H9 (cell line): Measurements from ENCODE around the gene INSRR. TPM values are rescaled to one million over a fixed set of nuclear protein-coding genes. Genes with fewer than 3 reads are reported as not detected.
A peak's percentile ranks its signal among the peaks of the same experiment; 100 is the strongest.

Experiments used
- DNase-seq: peaks from one replicate; pipeline ENCODE4 v3.0.0-alpha.2; 2017
- H2AFZ ChIP-seq: one replicate; pipeline ENCODE4 v1.6.1; 2013; ENCODE audit warnings: mild to moderate bottlenecking, low read length, control low read depth, moderate library complexity
- H2AK5ac ChIP-seq: 2 replicates; pipeline ENCODE4 v1.6.1; 2013; ENCODE audit warnings: low read length, control low read depth, mixed read lengths; ENCODE audit not compliant: insufficient read length
- H2BK120ac ChIP-seq: one replicate; pipeline ENCODE4 v1.6.1; 2013; ENCODE audit warnings: low read depth, mild to moderate bottlenecking, low read length, control low read depth, inconsistent platforms; ENCODE audit not compliant: poor library complexity, severe bottlenecking
- H2BK12ac ChIP-seq: 2 replicates; pipeline ENCODE4 v1.6.1; 2013; ENCODE audit warnings: low read length, control low read depth, mixed read lengths, low read depth; ENCODE audit not compliant: insufficient read length
- H2BK15ac ChIP-seq: 2 replicates; pipeline ENCODE4 v1.6.1; 2013; ENCODE audit warnings: low read depth, low read length, control low read depth
- H2BK20ac ChIP-seq: one replicate; pipeline ENCODE4 v1.6.1; 2013; ENCODE audit warnings: low read depth, mild to moderate bottlenecking, low read length, control low read depth, inconsistent platforms; ENCODE audit not compliant: poor library complexity, severe bottlenecking
- H2BK5ac ChIP-seq: 2 replicates; pipeline ENCODE4 v1.6.1; 2013; ENCODE audit warnings: low read length, control low read depth, mixed read lengths; ENCODE audit not compliant: insufficient read length
- H3K14ac ChIP-seq: 2 replicates; pipeline ENCODE4 v1.6.1; 2013; ENCODE audit warnings: low read length, control low read depth; ENCODE audit not compliant: insufficient read depth
- H3K18ac ChIP-seq: 2 replicates; pipeline ENCODE4 v1.6.1; 2013; ENCODE audit warnings: low read depth, mild to moderate bottlenecking, mixed read lengths, low read length, control low read depth; ENCODE audit not compliant: insufficient read length
- H3K23ac ChIP-seq: 2 replicates; pipeline ENCODE4 v1.6.1; 2013; ENCODE audit warnings: low read length, control low read depth, mixed read lengths, low read depth; ENCODE audit not compliant: insufficient read length
- H3K23me2 ChIP-seq: 2 replicates; pipeline ENCODE4 v1.6.1; 2013; ENCODE audit warnings: low read depth, mild to moderate bottlenecking, mixed read lengths, low read length, control low read depth; ENCODE audit not compliant: insufficient read length, poor library complexity, severe bottlenecking
- H3K27ac ChIP-seq: 2 replicates; pipeline ENCODE4 v1.5.1; 2013; ENCODE audit warnings: low read length, control low read depth, mixed read lengths, low read depth; ENCODE audit not compliant: insufficient read length
- H3K27me3 ChIP-seq: 2 replicates; pipeline ENCODE4 v1.6.1; 2013; ENCODE audit warnings: low read length, control low read depth, inconsistent platforms; ENCODE audit not compliant: insufficient read depth
- H3K4ac ChIP-seq: 2 replicates; pipeline ENCODE4 v1.6.1; 2013; ENCODE audit warnings: low read depth, mild to moderate bottlenecking, control low read depth, inconsistent platforms, low read length, moderate library complexity
- H3K4me1 ChIP-seq: 2 replicates; pipeline ENCODE4 v1.6.1; 2013; ENCODE audit warnings: low read length, control low read depth, inconsistent platforms; ENCODE audit not compliant: insufficient read depth
- H3K4me2 ChIP-seq: 2 replicates; pipeline ENCODE4 v1.6.1; 2013; ENCODE audit warnings: low read length, control low read depth, mixed read lengths; ENCODE audit not compliant: insufficient read length, insufficient read depth
- H3K56ac ChIP-seq: 2 replicates; pipeline ENCODE4 v1.6.1; 2013; ENCODE audit warnings: low read depth, mild to moderate bottlenecking, mixed read lengths, low read length, control low read depth; ENCODE audit not compliant: insufficient read length
- H3K79me1 ChIP-seq: 2 replicates; pipeline ENCODE4 v1.6.1; 2013; ENCODE audit warnings: low read depth, mild to moderate bottlenecking, moderate library complexity, low read length, control low read depth, inconsistent platforms; ENCODE audit not compliant: insufficient read depth, poor library complexity, severe bottlenecking
- H3K79me2 ChIP-seq: 2 replicates; pipeline ENCODE4 v1.6.1; 2013; ENCODE audit warnings: low read length, control low read depth, inconsistent platforms; ENCODE audit not compliant: insufficient read depth
- H3K9ac ChIP-seq: 2 replicates; pipeline ENCODE4 v1.6.1; 2013; ENCODE audit warnings: low read length, control low read depth, mixed read lengths; ENCODE audit not compliant: insufficient read length; ENCODE audit errors: extremely low read depth
- H3K9me3 ChIP-seq: one replicate; pipeline ENCODE4 v1.6.1; 2013; ENCODE audit warnings: low read depth, low read length, inconsistent platforms; ENCODE audit not compliant: control insufficient read depth
- H3T11ph ChIP-seq: one replicate; pipeline ENCODE4 v1.6.1; 2013; ENCODE audit warnings: mild to moderate bottlenecking, low read length, control low read depth, inconsistent platforms
- H4K20me1 ChIP-seq: one replicate; pipeline ENCODE4 v1.6.1; 2013; ENCODE audit not compliant: control insufficient read depth, insufficient read length, insufficient read depth
- H4K5ac ChIP-seq: 2 replicates; pipeline ENCODE4 v1.6.1; 2013; ENCODE audit warnings: low read depth, mild to moderate bottlenecking, mixed read lengths, low read length, control low read depth; ENCODE audit not compliant: insufficient read length
- H4K8ac ChIP-seq: replicated peaks from 2 replicates; pipeline ENCODE4 v1.6.1; 2013; ENCODE audit warnings: low read length, control low read depth, mixed read lengths, low read depth; ENCODE audit not compliant: insufficient read length
- H4K91ac ChIP-seq: 2 replicates; pipeline ENCODE4 v1.6.1; 2013; ENCODE audit warnings: low read depth, mild to moderate bottlenecking, moderate library complexity, mixed read lengths, low read length, control low read depth; ENCODE audit not compliant: insufficient read length
- H3K27ac Mint-ChIP-seq, 3 experiments: 2 replicates in 2 of 3; 3 replicates in 1 of 3; pipeline ENCODE4 v1.8.0; 2020 to 2021; ENCODE audit warnings: mixed read lengths in 3 of 3, mild to moderate bottlenecking in 1 of 3, moderate library complexity in 1 of 3
- H3K27me3 Mint-ChIP-seq: 2 replicates; pipeline ENCODE4 v1.8.0; 2021; ENCODE audit warnings: low read depth, mild to moderate bottlenecking, moderate library complexity, mixed read lengths
- H3K36me3 Mint-ChIP-seq, 3 experiments: 2 replicates in 2 of 3; 3 replicates in 1 of 3; pipeline ENCODE4 v1.8.0; 2020 to 2021; ENCODE audit warnings: low read depth in 3 of 3, mixed read lengths in 3 of 3; ENCODE audit not compliant: insufficient read depth in 1 of 3
- H3K4me1 Mint-ChIP-seq, 2 experiments: 2 replicates each; pipeline ENCODE4 v1.8.0; 2020; ENCODE audit warnings: mixed read lengths in 2 of 2
- H3K4me3 Mint-ChIP-seq, 2 experiments: 2 replicates in 1 of 2; 3 replicates in 1 of 2; pipeline ENCODE4 v1.8.0; 2020 to 2021; ENCODE audit warnings: mild to moderate bottlenecking in 2 of 2, mixed read lengths in 2 of 2, moderate library complexity in 1 of 2
- H3K9me3 Mint-ChIP-seq, 2 experiments: 2 replicates in 1 of 2; 3 replicates in 1 of 2; pipeline ENCODE4 v1.8.0; 2020; ENCODE audit warnings: mild to moderate bottlenecking in 2 of 2, mixed read lengths in 2 of 2, moderate library complexity in 1 of 2
- WGBS: extraction: QIAGEN DNeasy Blood & Tissue Kit; methylation state at CpG from one replicate; pipeline ENCODE4 v1.1.7; 2013; ENCODE audit warnings: missing lambda C conversion rate, low lambda C conversion rate, mixed read lengths; ENCODE audit not compliant: insufficient read length; ENCODE audit errors: extremely low coverage; 5-methylcytosine and 5-hydroxymethylcytosine counted together
- total RNA-seq: library from RNA; stranded (reverse); gene quantifications from 2 replicates; pipeline ENCODE4 v1.2.1, GENCODE V29; 2021
- TF ChIP-seq, protein P1 (sequence below): fragments of 200-600 bp; sonication (generic); conservative IDR thresholded peaks from 3 replicates; pipeline ENCODE4 v1.8.0; 2021; ENCODE audit warnings: antibody characterized with exemption, mild to moderate bottlenecking

The INSRR gene
- total RNA-seq, 1 experiment from 2014 or later: not detected

DNA sequence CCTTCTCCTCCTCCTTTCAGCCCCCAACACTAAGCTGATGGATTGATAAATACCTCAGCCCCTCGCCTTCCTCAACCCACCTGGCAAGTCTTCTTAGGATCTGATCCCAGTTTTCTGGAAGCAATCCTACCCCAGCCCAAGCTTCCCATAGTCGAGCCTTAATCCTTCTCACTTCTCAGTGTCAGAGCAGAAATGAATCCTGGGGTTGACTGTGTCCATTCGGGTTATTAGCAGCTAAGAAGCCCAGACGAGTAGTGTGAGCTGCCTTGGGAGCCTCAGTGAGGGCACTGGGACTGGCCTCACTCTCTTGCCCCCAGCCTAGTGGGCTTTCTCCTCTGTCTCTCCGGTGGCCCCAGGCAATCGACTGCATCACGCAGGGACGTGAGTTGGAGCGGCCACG is 22.2 kb upstream of the INSRR start:
- H3K79me1 ChIP-seq: no peaks in the 10 kb centered on the region
- no peak overlapping the region for H3K23ac ChIP-seq
- no peak overlapping the region for H3K14ac ChIP-seq
- no peak overlapping the region for H2BK5ac ChIP-seq
- no peaks in the 10 kb centered on the region; the same call in 1 of the 2 replicates for H3K27me3 ChIP-seq
- TF ChIP-seq, protein P1, sequence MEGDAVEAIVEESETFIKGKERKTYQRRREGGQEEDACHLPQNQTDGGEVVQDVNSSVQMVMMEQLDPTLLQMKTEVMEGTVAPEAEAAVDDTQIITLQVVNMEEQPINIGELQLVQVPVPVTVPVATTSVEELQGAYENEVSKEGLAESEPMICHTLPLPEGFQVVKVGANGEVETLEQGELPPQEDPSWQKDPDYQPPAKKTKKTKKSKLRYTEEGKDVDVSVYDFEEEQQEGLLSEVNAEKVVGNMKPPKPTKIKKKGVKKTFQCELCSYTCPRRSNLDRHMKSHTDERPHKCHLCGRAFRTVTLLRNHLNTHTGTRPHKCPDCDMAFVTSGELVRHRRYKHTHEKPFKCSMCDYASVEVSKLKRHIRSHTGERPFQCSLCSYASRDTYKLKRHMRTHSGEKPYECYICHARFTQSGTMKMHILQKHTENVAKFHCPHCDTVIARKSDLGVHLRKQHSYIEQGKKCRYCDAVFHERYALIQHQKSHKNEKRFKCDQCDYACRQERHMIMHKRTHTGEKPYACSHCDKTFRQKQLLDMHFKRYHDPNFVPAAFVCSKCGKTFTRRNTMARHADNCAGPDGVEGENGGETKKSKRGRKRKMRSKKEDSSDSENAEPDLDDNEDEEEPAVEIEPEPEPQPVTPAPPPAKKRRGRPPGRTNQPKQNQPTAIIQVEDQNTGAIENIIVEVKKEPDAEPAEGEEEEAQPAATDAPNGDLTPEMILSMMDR: no peak
- no peak overlapping the region for H3K27ac ChIP-seq
- no peaks in the 10 kb centered on the region for H3K4me1 ChIP-seq
- no peaks in the 10 kb centered on the region for H4K20me1 ChIP-seq
- H3K27me3 Mint-ChIP-seq: peaks cover 76% of the 10 kb centered on the region
- H3K4me3 Mint-ChIP-seq: peak overlapping the region in 1 of 2 experiments; percentile 1; a peak in 1 of 5 replicates
- H3K36me3 Mint-ChIP-seq: no peaks in the 10 kb centered on the region
- no peak overlapping the region for H4K8ac ChIP-seq
- no peak for DNase-seq
- H3K4me1 Mint-ChIP-seq: peaks cover 26 to 50% of the 10 kb centered on the region in 2 experiments
- H3K79me2 ChIP-seq: no peaks in the 10 kb centered on the region
- H3T11ph ChIP-seq: no peak overlapping the region
- H2BK12ac ChIP-seq: no peak overlapping the region
- no peak overlapping the region for H2BK15ac ChIP-seq
- no peak overlapping the region for H2BK120ac ChIP-seq
- no peak overlapping the region for H4K91ac ChIP-seq
- H3K27ac Mint-ChIP-seq: no peak overlapping the region
- no peak overlapping the region for H3K9ac ChIP-seq
- no peaks in the 10 kb centered on the region; a peak in 1 of 5 replicates for H3K9me3 Mint-ChIP-seq
- no peak overlapping the region for H3K18ac ChIP-seq
- H4K5ac ChIP-seq: no peak overlapping the region
- H3K9me3 ChIP-seq: no peaks in the 10 kb centered on the region
- no peaks in the 10 kb centered on the region for H3K23me2 ChIP-seq
- no peak overlapping the region for H3K4me2 ChIP-seq
- no CpG with 5 or more reads among the region's 10 CpGs for WGBS
- H3K4ac ChIP-seq: no peak overlapping the region
- no peak overlapping the region for H2BK20ac ChIP-seq
- no peak overlapping the region for H2AK5ac ChIP-seq
- no peak overlapping the region for H3K56ac ChIP-seq
- no peak overlapping the region for H2AFZ ChIP-seq
